BE2C (cell line): ENCODE measurements around the gene DNAJC10.

Experiments
- DNase-seq: peaks from one replicate; pipeline ENCODE4 v3.0.0-alpha.2; 2020
- H3K27me3 ChIP-seq: fragments of 250-450 bp; sonication (Bioruptor Pico); 2 replicates; pipeline ENCODE4 v1.5.1; 2020; ENCODE audit warnings: mild to moderate bottlenecking
- H3K36me3 ChIP-seq: fragments of 250-450 bp; sonication (Bioruptor Pico); 2 replicates; pipeline ENCODE4 v1.5.1; 2020; ENCODE audit warnings: mild to moderate bottlenecking
- H3K4me1 ChIP-seq: fragments of 250-450 bp; sonication (Bioruptor Pico); 2 replicates; pipeline ENCODE4 v1.5.1; 2020
- H3K4me3 ChIP-seq: 2 replicates; pipeline ENCODE4 v1.5.1; 2011; ENCODE audit warnings: low read depth, low read length
- H3K9me3 ChIP-seq: fragments of 250-450 bp; sonication (Bioruptor Pico); 2 replicates; pipeline ENCODE4 v1.5.1; 2020
- CTCF ChIP-seq: IDR thresholded peaks from 2 replicates; pipeline ENCODE4 v1.5.1; 2012; ENCODE audit warnings: mild to moderate bottlenecking, low read depth, low read length

The DNAJC10 gene

GRCh38 chr2:182821182-182821581, 105.1 kb downstream of the DNAJC10 start:
- Histone ChIP-seq H3K4me3 (no peak overlapping the region), H3K36me3 (no peaks in the 10 kb centered on the region), H3K4me1 (no peaks in the 10 kb centered on the region), H3K27me3 (no peaks in the 10 kb centered on the region), H3K9me3 (no peaks in the 10 kb centered on the region)
- no peak for TF ChIP-seq CTCF
- no peak for DNase-seq

- TF ChIP-seq CTCF = no peak
- no peaks in the 10 kb centered on the region for H3K27me3 ChIP-seq
- DNase-seq = no peak
- no peak overlapping the region for H3K4me3 ChIP-seq
- H3K36me3 ChIP-seq = no peaks in the 10 kb centered on the region
- H3K4me1 ChIP-seq = no peaks in the 10 kb centered on the region
- no peaks in the 10 kb centered on the region for H3K9me3 ChIP-seq
Observed at GRCh38 chr2:182822733-182823132, 106.7 kb downstream of the DNAJC10 start.

GRCh38 chr2:182824056-182824766, 108.2 kb downstream of the DNAJC10 start:
- no peak overlapping the region for H3K4me3 ChIP-seq
- H3K27me3 ChIP-seq = no peaks in the 10 kb centered on the region
- TF ChIP-seq CTCF = no peak
- no peaks in the 10 kb centered on the region for H3K36me3 ChIP-seq
- no peaks in the 10 kb centered on the region for H3K4me1 ChIP-seq
- H3K9me3 ChIP-seq = no peaks in the 10 kb centered on the region
- no peak for DNase-seq

- no peaks in the 10 kb centered on the region for H3K27me3 ChIP-seq
- DNase-seq = no peak
- no peaks in the 10 kb centered on the region for H3K36me3 ChIP-seq
- TF ChIP-seq CTCF = no peak
- H3K4me3 ChIP-seq = no peak overlapping the region
- H3K4me1 ChIP-seq = no peaks in the 10 kb centered on the region
- H3K9me3 ChIP-seq = no peaks in the 10 kb centered on the region
Observed at GRCh38 chr2:182824767-182825158, 108.7 kb downstream of the DNAJC10 start.

- Histone ChIP-seq H3K36me3 (no peaks in the 10 kb centered on the region), H3K4me3 (no peak overlapping the region), H3K4me1 (no peaks in the 10 kb centered on the region), H3K27me3 (no peaks in the 10 kb centered on the region), H3K9me3 (no peaks in the 10 kb centered on the region)
- no peak for DNase-seq
- TF ChIP-seq CTCF = no peak
Observed at GRCh38 chr2:182826064-182826463, 110.0 kb downstream of the DNAJC10 start.

GRCh38 chr2:182826496-182826895, 110.4 kb downstream of the DNAJC10 start:
- Histone ChIP-seq H3K36me3 (no peaks in the 10 kb centered on the region), H3K4me3 (no peak overlapping the region), H3K27me3 (no peaks in the 10 kb centered on the region), H3K9me3 (no peaks in the 10 kb centered on the region), H3K4me1 (no peaks in the 10 kb centered on the region)
- no peak for TF ChIP-seq CTCF
- no peak for DNase-seq
